ENCODE results near the gene BTBD9. TPM values are rescaled to one million over a fixed set of nuclear protein-coding genes. Genes with fewer than 3 reads are reported as not detected.

Gene BTBD9
- polyA plus RNA-seq, 1 donor (not counting 4 experiments of a cell fraction or from before 2014, with no cell fraction given), result 6.8 TPM

- H3K36me3 ChIP-seq (ENCODE audit: control insufficient read depth in 2 of 2, extremely low read depth in 1 of 2, insufficient read depth in 2 of 2, low read length in 2 of 2), result no peaks in the 10 kb centered on the region
- no peak for DNase-seq (ENCODE audit: low read depth, low spot score)
- no peak overlapping the region for H3K27ac ChIP-seq (ENCODE audit: control insufficient read depth, insufficient read depth, low read length)
- TF ChIP-seq EZH2 (IDR thresholded peaks at IDR 0.05; ENCODE audit: low read length) (no peak), CTCF (optimal IDR thresholded peaks at IDR 0.05 in 1 of 3, IDR thresholded peaks at IDR 0.05 in 1 of 3, conservative IDR thresholded peaks at IDR 0.05 in 1 of 3; ENCODE audit: extremely low read depth in 1 of 3, insufficient read depth in 2 of 3, low read length in 3 of 3) (no peak)
- no peaks in the 10 kb centered on the region for H3K9me3 ChIP-seq (ENCODE audit: control insufficient read depth, low read depth, low read length)
- H2AFZ ChIP-seq (ENCODE audit: control insufficient read depth, low read length), result no peak overlapping the region
- no peak overlapping the region for H3K9ac ChIP-seq (ENCODE audit: control insufficient read depth, extremely low read depth, insufficient read depth, low read length)
- H3K79me2 ChIP-seq (ENCODE audit: control insufficient read depth, insufficient read depth, low read length), result no peaks in the 10 kb centered on the region
- no peak overlapping the region for H3K4me3 ChIP-seq (ENCODE audit: control insufficient read depth in 2 of 3, extremely low read depth in 1 of 3, insufficient read depth in 2 of 3, low read depth in 1 of 3, low read length in 3 of 3)
- no peaks in the 10 kb centered on the region for H4K20me1 ChIP-seq (ENCODE audit: control insufficient read depth, extremely low read depth, insufficient read depth, low read length)
- H3K9me1 ChIP-seq (ENCODE audit: control insufficient read depth, extremely low read depth, insufficient read depth, low read length), result no peaks in the 10 kb centered on the region
- FAIRE-seq, result no peak
- no peak overlapping the region for H3K4me2 ChIP-seq (ENCODE audit: control insufficient read depth, extremely low read depth, insufficient read depth, low read depth, low read length)
- no peaks in the 10 kb centered on the region for H3K27me3 ChIP-seq (ENCODE audit: control insufficient read depth, extremely low read depth, insufficient read depth, low read length)
- dilution Hi-C loops (cut with MboI; ENCODE audit: extremely low pct_ligation_motif_present, low sequenced_read_pairs), result no loop called here
- H3K4me1 ChIP-seq (ENCODE audit: control insufficient read depth, extremely low read depth, insufficient read depth, low read length), result no peaks in the 10 kb centered on the region
Measured at GRCh38 chr6:38484656-38485055, 155.1 kb downstream of the BTBD9 start.

GRCh38 chr6:38483526-38483925 is 156.2 kb downstream of the BTBD9 start:
- Histone ChIP-seq H4K20me1 (ENCODE audit: control insufficient read depth, extremely low read depth, insufficient read depth, low read length) (no peaks in the 10 kb centered on the region), H3K4me3 (ENCODE audit: control insufficient read depth in 2 of 3, extremely low read depth in 1 of 3, insufficient read depth in 2 of 3, low read depth in 1 of 3, low read length in 3 of 3) (no peak overlapping the region), H3K4me1 (ENCODE audit: control insufficient read depth, extremely low read depth, insufficient read depth, low read length) (no peaks in the 10 kb centered on the region), H3K36me3 (ENCODE audit: control insufficient read depth in 2 of 2, extremely low read depth in 1 of 2, insufficient read depth in 2 of 2, low read length in 2 of 2) (no peaks in the 10 kb centered on the region), H3K79me2 (ENCODE audit: control insufficient read depth, insufficient read depth, low read length) (no peaks in the 10 kb centered on the region), H2AFZ (ENCODE audit: control insufficient read depth, low read length) (no peak overlapping the region), H3K9me1 (ENCODE audit: control insufficient read depth, extremely low read depth, insufficient read depth, low read length) (no peaks in the 10 kb centered on the region), H3K27me3 (ENCODE audit: control insufficient read depth, extremely low read depth, insufficient read depth, low read length) (no peaks in the 10 kb centered on the region), H3K9ac (ENCODE audit: control insufficient read depth, extremely low read depth, insufficient read depth, low read length) (no peak overlapping the region), H3K4me2 (ENCODE audit: control insufficient read depth, extremely low read depth, insufficient read depth, low read depth, low read length) (no peak overlapping the region), H3K27ac (ENCODE audit: control insufficient read depth, insufficient read depth, low read length) (no peak overlapping the region), H3K9me3 (ENCODE audit: control insufficient read depth, low read depth, low read length) (no peaks in the 10 kb centered on the region)
- DNase-seq (ENCODE audit: low read depth, low spot score) (no peak), FAIRE-seq (no peak)
- dilution Hi-C loops (cut with MboI; ENCODE audit: extremely low pct_ligation_motif_present, low sequenced_read_pairs), result no loop called here
- TF ChIP-seq CTCF (optimal IDR thresholded peaks at IDR 0.05 in 1 of 3, IDR thresholded peaks at IDR 0.05 in 1 of 3, conservative IDR thresholded peaks at IDR 0.05 in 1 of 3; ENCODE audit: extremely low read depth in 1 of 3, insufficient read depth in 2 of 3, low read length in 3 of 3) (no peak), EZH2 (IDR thresholded peaks at IDR 0.05; ENCODE audit: low read length) (no peak)
